Smooth muscle cell of the coronary artery (primary cell): Measurements from ENCODE around the gene TEX101. TPM values are rescaled to one million over a fixed set of nuclear protein-coding genes. Genes with fewer than 3 reads are reported as not detected.

Experiments
- total RNA-seq: library from RNA; depleted of rRNA; stranded (reverse); fragments of >200 nt; gene quantifications from 2 replicates; pipeline ENCODE4 v1.2.3, GENCODE V29; 2014; ENCODE audit warnings: low replicate concordance

TEX101 gene, protein sequence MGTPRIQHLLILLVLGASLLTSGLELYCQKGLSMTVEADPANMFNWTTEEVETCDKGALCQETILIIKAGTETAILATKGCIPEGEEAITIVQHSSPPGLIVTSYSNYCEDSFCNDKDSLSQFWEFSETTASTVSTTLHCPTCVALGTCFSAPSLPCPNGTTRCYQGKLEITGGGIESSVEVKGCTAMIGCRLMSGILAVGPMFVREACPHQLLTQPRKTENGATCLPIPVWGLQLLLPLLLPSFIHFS
- not detected in 2 replicates for total RNA-seq

DNA sequence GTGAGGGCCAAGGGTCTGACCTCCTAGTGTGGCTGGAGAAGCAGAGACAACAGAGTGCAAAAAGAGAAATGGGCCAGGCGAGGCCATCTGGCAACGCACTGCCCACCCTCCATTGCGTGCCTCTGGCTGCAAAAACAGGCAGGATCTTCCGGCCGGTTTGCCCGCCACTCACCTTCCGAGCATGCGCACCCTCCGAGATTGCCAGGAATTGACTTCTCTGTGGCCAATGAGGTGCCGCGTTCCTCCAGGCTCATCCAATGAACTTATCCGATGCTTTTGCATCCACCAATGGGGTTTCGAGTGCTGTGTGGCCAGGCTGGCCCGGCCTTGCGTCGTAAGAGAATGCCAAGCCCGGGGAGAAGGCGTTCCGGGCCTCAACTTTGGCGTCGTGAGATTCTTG lies at the start of gene TEX101:
Gene TEX101 (plus strand): TSS at position 337 of the 400 bp plus-strand sequence. CDS start 1,030 bp downstream, outside the sequence.

DNA sequence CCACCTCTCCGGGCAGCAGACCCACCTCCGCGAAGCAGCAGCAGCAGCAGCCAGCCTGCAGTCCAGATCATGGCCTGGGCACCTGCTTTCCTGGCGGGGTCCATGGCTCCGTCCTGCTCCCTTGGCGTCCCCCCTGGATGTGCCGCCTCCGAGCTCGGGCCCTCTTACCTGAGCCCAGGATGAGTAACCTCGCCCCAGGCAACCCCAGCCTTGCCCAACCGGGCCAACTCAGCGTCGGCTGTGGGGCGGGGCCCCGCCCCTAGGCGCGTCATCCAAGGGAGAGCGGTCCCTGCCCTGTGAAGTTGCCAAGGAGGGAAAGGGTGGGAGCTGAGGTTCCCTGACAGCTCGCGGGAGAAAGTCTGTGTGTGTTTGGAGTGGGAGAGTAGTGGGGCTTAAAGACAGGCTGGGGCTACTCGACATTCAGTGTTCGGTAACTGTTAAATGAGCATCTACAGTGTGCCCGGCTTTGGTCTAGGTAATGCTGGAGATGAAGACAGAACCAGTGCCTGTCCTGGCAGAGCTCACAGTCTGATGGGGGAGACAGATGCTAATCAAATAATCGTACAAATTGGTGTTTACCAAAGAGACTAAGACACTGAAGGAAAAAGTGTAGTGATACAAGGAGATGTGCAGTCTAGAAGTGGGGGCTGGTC lies 50.9 kb downstream of the TEX101 start, which contains the start of gene LYPD3:
Gene LYPD3 (minus strand): TSS at position 141 of the 653 bp plus-strand sequence. CDS start 37 bp downstream, at position 104.

Other genes starting within 250 kb of the TEX101 start
- gene PSG5, start 228.4 kb upstream of the TEX101 start, total RNA-seq, result 0.75 and 2.7 TPM in 2 replicates
- 0.23 and 5.3 TPM in 2 replicates for gene PSG4, start 209.3 kb upstream of the TEX101 start, total RNA-seq
- not detected in 2 replicates for gene PSG9, start 145.4 kb upstream of the TEX101 start, total RNA-seq
- 0.12 TPM in 1 of 2 replicates, not detected in the other for gene CD177, start 61.2 kb upstream of the TEX101 start, total RNA-seq
- 0.08 TPM in 1 of 2 replicates, not detected in the other for gene LYPD3, start 50.7 kb downstream of the TEX101 start, total RNA-seq
- gene PHLDB3, start 89.9 kb downstream of the TEX101 start, total RNA-seq, result 14.2 and 33.9 TPM in 2 replicates
- gene ETHE1, start 112.3 kb downstream of the TEX101 start, total RNA-seq, result 115 and 156 TPM in 2 replicates
- gene ZNF575, start 118.3 kb downstream of the TEX101 start, total RNA-seq, result 0.08 and 0.12 TPM in 2 replicates
- gene XRCC1, start 160.6 kb downstream of the TEX101 start, total RNA-seq, result 11.2 and 18.5 TPM in 2 replicates
- 0.83 and 6.4 TPM in 2 replicates for gene PINLYP, start 160.9 kb downstream of the TEX101 start, total RNA-seq
- 17.1 and 22.7 TPM in 2 replicates for gene IRGQ, start 181.2 kb downstream of the TEX101 start, total RNA-seq
- gene ZNF576, start 181.7 kb downstream of the TEX101 start, total RNA-seq, result 8.0 and 11.8 TPM in 2 replicates
- gene SRRM5, start 197.2 kb downstream of the TEX101 start, total RNA-seq, result not detected in 2 replicates
- 38.0 and 53.7 TPM in 2 replicates for gene ZNF428, start 204.7 kb downstream of the TEX101 start, total RNA-seq
- gene CADM4, start 225.0 kb downstream of the TEX101 start, total RNA-seq, result 1.7 and 3.4 TPM in 2 replicates